ENCODE measurements around the gene CRADD.
A peak's percentile ranks its signal among the peaks of the same experiment; 100 is the strongest.
"Not testable (repeated sequence)": the region's sequence is repeated elsewhere in the genome, so short reads cannot be mapped to it uniquely, and the experiment has no call there.

Gene CRADD

GRCh38 chr12:93708952-93709351, 31.8 kb downstream of the CRADD start:
- no peak for DNase-seq

GRCh38 chr12:93709386-93709785, 32.2 kb downstream of the CRADD start:
- DNase-seq, result no peak

- DNase-seq, result no peak
Observed at GRCh38 chr12:93710574-93710926, 33.4 kb downstream of the CRADD start.

DNA sequence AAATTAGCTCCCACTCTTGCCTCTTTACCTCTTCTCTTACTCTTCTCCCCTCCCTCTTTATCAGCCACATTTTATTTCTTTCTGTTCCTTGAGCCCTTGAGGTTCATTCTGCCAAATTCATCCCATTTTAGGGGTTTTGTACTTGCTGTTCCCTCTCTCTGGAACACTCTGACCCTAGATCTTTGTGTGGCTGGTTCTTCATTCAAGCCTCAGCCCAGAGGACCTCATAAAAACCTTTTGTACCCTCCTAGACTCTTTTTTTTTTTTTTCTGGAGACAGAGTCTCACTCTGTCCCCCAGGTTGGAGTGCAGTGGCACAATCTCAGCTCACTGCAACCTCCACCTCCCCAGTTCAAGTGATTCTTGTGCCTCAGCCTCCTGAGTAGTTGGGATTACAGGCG, 34.3 kb downstream of the CRADD start:
- not testable (repeated sequence) for DNase-seq

GRCh38 chr12:93712200-93712599, 35.0 kb downstream of the CRADD start:
- DNase-seq, result no peak

GRCh38 chr12:93713060-93713459, 35.9 kb downstream of the CRADD start:
- no peak for DNase-seq

DNA sequence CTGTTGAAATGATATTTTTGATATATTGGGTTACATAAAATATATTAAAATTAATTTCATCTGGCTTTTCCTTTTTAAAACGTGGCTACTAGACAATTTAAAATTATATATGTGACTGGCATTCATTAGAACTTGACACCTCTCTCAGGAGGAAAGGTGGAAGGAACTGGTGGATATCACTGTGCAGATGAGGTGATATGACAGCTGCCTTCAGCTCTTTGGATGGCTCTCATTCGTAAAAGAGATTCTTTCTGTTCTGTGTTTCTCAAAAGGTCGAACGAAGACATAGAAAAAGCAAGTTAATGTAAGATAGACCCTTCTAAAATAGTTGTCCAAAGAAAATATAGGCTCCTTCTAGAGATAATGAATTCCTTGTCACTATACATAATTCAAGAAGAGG, 36.6 kb downstream of the CRADD start:
- no peak for DNase-seq

- DNase-seq, result no peak
Observed at GRCh38 chr12:93714382-93714781, 37.2 kb downstream of the CRADD start.

- no peak for DNase-seq
Observed at GRCh38 chr12:93719710-93720109, 42.5 kb downstream of the CRADD start.

GRCh38 chr12:93720559-93720958, 43.4 kb downstream of the CRADD start:
- DNase-seq, result no peak

GRCh38 chr12:93722179-93722578, 45.0 kb downstream of the CRADD start:
- DNase-seq, result no peak

- peak; percentile 27 for DNase-seq
Observed at GRCh38 chr12:93722835-93723567, 45.8 kb downstream of the CRADD start.

DNA sequence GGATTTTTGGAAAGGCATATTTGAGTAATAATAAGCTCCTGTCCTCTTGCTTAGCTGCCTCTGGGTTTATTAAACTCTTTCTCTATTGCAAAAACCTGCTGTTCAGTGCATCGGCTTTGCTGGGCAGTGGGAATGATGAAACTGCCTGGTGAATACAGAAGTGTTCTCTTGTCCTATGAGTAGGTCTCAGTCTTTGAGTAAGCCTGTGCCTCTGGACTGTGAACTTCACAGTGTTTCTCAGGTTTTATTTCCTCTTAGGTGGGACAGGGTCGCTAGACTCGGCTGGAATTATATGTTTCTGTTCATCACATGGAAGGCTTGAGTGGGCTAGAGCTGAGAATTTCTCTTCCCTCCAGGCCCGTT, 46.4 kb downstream of the CRADD start:
- no peak for DNase-seq

DNA sequence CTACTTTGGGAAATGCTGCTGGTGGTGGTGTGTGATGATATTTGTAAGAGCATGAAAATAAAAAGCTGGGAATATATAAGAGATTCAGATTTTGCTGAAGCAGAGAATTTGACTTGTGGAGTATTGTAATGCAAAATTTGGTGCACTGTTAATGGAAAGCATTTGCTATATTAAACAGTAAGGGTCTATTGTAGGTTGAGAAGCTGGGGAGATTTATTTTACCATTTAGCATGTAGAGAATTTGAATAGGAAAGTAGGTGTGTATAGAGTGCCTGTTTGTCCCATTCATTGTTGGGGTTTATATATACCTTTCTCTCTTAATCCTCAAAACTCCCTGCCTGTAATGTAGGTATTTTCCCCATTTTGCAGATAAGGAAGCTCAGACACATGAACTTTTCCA, 48.4 kb downstream of the CRADD start:
- no peak for DNase-seq

GRCh38 chr12:93727195-93727811, 50.1 kb downstream of the CRADD start:
- no peak for DNase-seq

- no peak for DNase-seq
Observed at GRCh38 chr12:93727911-93728310, 50.7 kb downstream of the CRADD start.

DNA sequence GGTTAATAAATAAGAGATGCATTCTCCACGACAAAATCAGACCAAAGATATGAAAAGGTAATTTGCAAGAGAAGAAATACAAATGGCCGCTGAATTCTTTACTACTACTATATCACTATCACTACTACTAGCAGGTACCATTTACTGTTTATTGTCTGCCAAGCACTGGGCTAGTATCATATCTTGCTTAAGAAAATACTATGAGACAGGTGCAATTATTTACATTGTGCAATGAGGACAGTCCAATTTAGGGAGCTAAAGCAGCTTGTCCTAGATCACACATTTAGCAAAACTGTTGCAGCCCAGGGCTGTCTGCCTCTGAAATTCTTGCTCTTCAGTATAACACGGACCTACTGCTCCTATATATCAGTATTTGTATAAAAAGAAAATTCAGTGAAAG, 52.8 kb downstream of the CRADD start:
- DNase-seq, result no peak

- peak; percentile 68 for DNase-seq
Observed at GRCh38 chr12:93733358-93733757, 56.2 kb downstream of the CRADD start.

GRCh38 chr12:93733928-93734327, 56.8 kb downstream of the CRADD start:
- no peak for DNase-seq

GRCh38 chr12:93734784-93735183, 57.6 kb downstream of the CRADD start:
- DNase-seq, result no peak

GRCh38 chr12:93736640-93737178, 59.5 kb downstream of the CRADD start:
- DNase-seq, result no peak

- no peak for DNase-seq
Observed at GRCh38 chr12:93737457-93738198, 60.5 kb downstream of the CRADD start.

- DNase-seq, result no peak
Observed at GRCh38 chr12:93738199-93739058, 61.3 kb downstream of the CRADD start.
